HG03139 (cell line): ENCODE results near the gene ASPDH.
"Not testable (repeated sequence)": the region's sequence is repeated elsewhere in the genome, so short reads cannot be mapped to it uniquely, and the experiment has no call there.

Experiments
- ATAC-seq: cut with Tn5 transposase; IDR thresholded peaks from one replicate; pipeline ENCODE4 v1.9.1; 2021; ENCODE audit not compliant: unreplicated experiment

ASPDH gene

GRCh38 chr19:50548191-50549058 is 34.7 kb upstream of the ASPDH start:
- ATAC-seq, result no peak

GRCh38 chr19:50547385-50548190 is 33.9 kb upstream of the ASPDH start:
- ATAC-seq, result no peak

GRCh38 chr19:50546527-50547221 is 33.0 kb upstream of the ASPDH start:
- no peak for ATAC-seq

GRCh38 chr19:50542943-50543342 is 29.2 kb upstream of the ASPDH start:
- ATAC-seq, result no peak

GRCh38 chr19:50537769-50538230 is 24.1 kb upstream of the ASPDH start:
- no peak for ATAC-seq

- no peak for ATAC-seq
Measured at GRCh38 chr19:50537306-50537685, 23.6 kb upstream of the ASPDH start.

GRCh38 chr19:50536662-50537305 is 23.1 kb upstream of the ASPDH start:
- no peak for ATAC-seq

- ATAC-seq, result no peak
Measured at GRCh38 chr19:50535672-50536187, 22.0 kb upstream of the ASPDH start.

GRCh38 chr19:50534478-50534877 is 20.8 kb upstream of the ASPDH start:
- ATAC-seq, result no peak

GRCh38 chr19:50532952-50533351 is 19.2 kb upstream of the ASPDH start:
- no peak for ATAC-seq

GRCh38 chr19:50531171-50531612 is 17.5 kb upstream of the ASPDH start:
- ATAC-seq, result no peak

- not testable (repeated sequence) for ATAC-seq
Measured at GRCh38 chr19:50528052-50528451, 14.3 kb upstream of the ASPDH start.

- no peak for ATAC-seq
Measured at GRCh38 chr19:50522881-50523280, 9.2 kb upstream of the ASPDH start.

- ATAC-seq, result no peak
Measured at GRCh38 chr19:50520822-50521465, 7.2 kb upstream of the ASPDH start.

- no peak for ATAC-seq
Measured at GRCh38 chr19:50519006-50519575, 5.4 kb upstream of the ASPDH start.

- no peak for ATAC-seq
Measured at GRCh38 chr19:50518091-50519005, 4.6 kb upstream of the ASPDH start.

GRCh38 chr19:50517704-50518075 is 4.0 kb upstream of the ASPDH start:
- no peak for ATAC-seq

- no peak for ATAC-seq
Measured at GRCh38 chr19:50516964-50517703, 3.4 kb upstream of the ASPDH start.
